ENCODE data around the gene GPR45.

GRCh38 chr2:105255979-105256378 is 14.4 kb downstream of the GPR45 start:
- TF ChIP-seq CTCF (IDR thresholded peaks at IDR 0.05) (no peak), POLR2A (IDR thresholded peaks at IDR 0.05) (no peak)

Data from body of pancreas (tissue), 4 donors.